Fibroblast of lung (primary cell): Measurements from ENCODE around the gene TAGAP. TPM values are rescaled to one million over a fixed set of nuclear protein-coding genes. Genes with fewer than 3 reads are reported as not detected.

ENCODE experiments used
- DNase-seq, 2 donors: peaks; one replicate each; pipeline versions ENCODE4 v3.0.0 to v3.0.0-alpha.2; 2010; ENCODE audit warnings: low read depth in 2 of 2
- H2AFZ ChIP-seq: 2 replicates; pipeline ENCODE4 v1.5.1; 2012; ENCODE audit warnings: low read length, control low read depth, inconsistent platforms
- H3K27ac ChIP-seq: 2 replicates; pipeline ENCODE4 v1.5.1; 2011; ENCODE audit warnings: low read length, control low read depth; ENCODE audit not compliant: insufficient read depth
- H3K27me3 ChIP-seq: 2 replicates; pipeline ENCODE4 v1.5.1; 2011; ENCODE audit warnings: mild to moderate bottlenecking, low read length; ENCODE audit not compliant: control insufficient read depth, insufficient read depth
- H3K36me3 ChIP-seq: 2 replicates; pipeline ENCODE4 v1.5.1; 2011; ENCODE audit warnings: low read length; ENCODE audit not compliant: control insufficient read depth, insufficient read depth
- H3K4me1 ChIP-seq: 2 replicates; pipeline ENCODE4 v1.5.1; 2011; ENCODE audit warnings: low read length; ENCODE audit not compliant: control insufficient read depth, insufficient read depth; ENCODE audit errors: extremely low read depth
- H3K4me2 ChIP-seq: 2 replicates; pipeline ENCODE4 v1.5.1; 2011; ENCODE audit warnings: low read length, control low read depth; ENCODE audit not compliant: insufficient read depth; ENCODE audit errors: extremely low read depth
- H3K4me3 ChIP-seq, 4 experiments: fragments of 200-600 bp in 1 of 4; sonication (generic) in 1 of 4; replicated peaks in 1 of 4; 2 replicates each; pipeline ENCODE4 v1.5.1; 2011 to 2016; ENCODE audit warnings: low read length in 4 of 4, low read depth in 3 of 4, mild to moderate bottlenecking in 3 of 4, control low read depth in 2 of 4, inconsistent platforms in 1 of 4, mixed read lengths in 1 of 4; ENCODE audit not compliant: insufficient read depth in 1 of 4; ENCODE audit errors: control extremely low read depth in 1 of 4
- H3K79me2 ChIP-seq: 2 replicates; pipeline ENCODE4 v1.5.1; 2012; ENCODE audit warnings: mild to moderate bottlenecking, low read length, inconsistent platforms; ENCODE audit not compliant: control insufficient read depth, insufficient read depth
- H3K9ac ChIP-seq: 2 replicates; pipeline ENCODE4 v1.5.1; 2011; ENCODE audit warnings: mild to moderate bottlenecking, low read length, control low read depth; ENCODE audit not compliant: insufficient read depth
- H3K9me3 ChIP-seq: 2 replicates; pipeline ENCODE4 v1.5.1; 2012; ENCODE audit warnings: low read depth, low read length; ENCODE audit not compliant: control insufficient read depth, insufficient read depth
- H4K20me1 ChIP-seq: 2 replicates; pipeline ENCODE4 v1.5.1; 2011; ENCODE audit warnings: low read length; ENCODE audit not compliant: control insufficient read depth, insufficient read depth; ENCODE audit errors: extremely low read depth
- EZH2 ChIP-seq: IDR thresholded peaks from 2 replicates; pipeline ENCODE4 v1.5.1; 2012; ENCODE audit warnings: low read length, control low read depth, mild to moderate bottlenecking; ENCODE audit errors: missing control alignments
- polyA plus RNA-seq, 2 donors: library from polyadenylated mRNA; depleted of rRNA in 1 of 2; stranded (reverse) in 1 of 2; unstranded in 1 of 2; fragments of >200 nt; gene quantifications; 2 replicates each; pipeline ENCODE4 v1.2.1, GENCODE V29; 2011 to 2012; ENCODE audit warnings: missing spikeins in 1 of 2
- total RNA-seq: library from RNA; depleted of rRNA; stranded (reverse); fragments of >200 nt; gene quantifications from 2 replicates; pipeline ENCODE4 v1.2.1, GENCODE V29; 2014
- TF ChIP-seq, protein P1 (sequence below), 2 donors: IDR thresholded peaks in 1 of 2; conservative IDR thresholded peaks in 1 of 2; 1 replicate in 1 of 2; 2 replicates in 1 of 2; pipeline ENCODE4 v1.5.1; 2011 to 2012; ENCODE audit warnings: low read length in 2 of 2, control low read depth in 1 of 2, inconsistent platforms in 1 of 2, low read depth in 1 of 2, mild to moderate bottlenecking in 1 of 2

The TAGAP gene
- total and polyA plus RNA-seq, 2 donors (not counting 1 experiment from before 2014, with no cell fraction given): not detected

GRCh38 chr6:159004592-159004991 is 40.2 kb downstream of the TAGAP start:
- no peak for DNase-seq
- no peak overlapping the region for H3K9ac ChIP-seq
- no peaks in the 10 kb centered on the region for H4K20me1 ChIP-seq
- no peak overlapping the region for H3K4me2 ChIP-seq
- no peak overlapping the region for H3K27ac ChIP-seq
- no peaks in the 10 kb centered on the region for H3K27me3 ChIP-seq
- H3K4me1 ChIP-seq: no peaks in the 10 kb centered on the region
- no peak overlapping the region for H3K4me3 ChIP-seq
- no peaks in the 10 kb centered on the region for H3K36me3 ChIP-seq
- no peaks in the 10 kb centered on the region for H3K9me3 ChIP-seq
- no peaks in the 10 kb centered on the region for H3K79me2 ChIP-seq
- TF ChIP-seq, protein P1, sequence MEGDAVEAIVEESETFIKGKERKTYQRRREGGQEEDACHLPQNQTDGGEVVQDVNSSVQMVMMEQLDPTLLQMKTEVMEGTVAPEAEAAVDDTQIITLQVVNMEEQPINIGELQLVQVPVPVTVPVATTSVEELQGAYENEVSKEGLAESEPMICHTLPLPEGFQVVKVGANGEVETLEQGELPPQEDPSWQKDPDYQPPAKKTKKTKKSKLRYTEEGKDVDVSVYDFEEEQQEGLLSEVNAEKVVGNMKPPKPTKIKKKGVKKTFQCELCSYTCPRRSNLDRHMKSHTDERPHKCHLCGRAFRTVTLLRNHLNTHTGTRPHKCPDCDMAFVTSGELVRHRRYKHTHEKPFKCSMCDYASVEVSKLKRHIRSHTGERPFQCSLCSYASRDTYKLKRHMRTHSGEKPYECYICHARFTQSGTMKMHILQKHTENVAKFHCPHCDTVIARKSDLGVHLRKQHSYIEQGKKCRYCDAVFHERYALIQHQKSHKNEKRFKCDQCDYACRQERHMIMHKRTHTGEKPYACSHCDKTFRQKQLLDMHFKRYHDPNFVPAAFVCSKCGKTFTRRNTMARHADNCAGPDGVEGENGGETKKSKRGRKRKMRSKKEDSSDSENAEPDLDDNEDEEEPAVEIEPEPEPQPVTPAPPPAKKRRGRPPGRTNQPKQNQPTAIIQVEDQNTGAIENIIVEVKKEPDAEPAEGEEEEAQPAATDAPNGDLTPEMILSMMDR (conservative IDR thresholded peaks at IDR 0.05 in 1 of 2, IDR thresholded peaks at IDR 0.05 in 1 of 2; ENCODE audit: low read depth in 1 of 2, low read length in 2 of 2): no peak
- TF ChIP-seq EZH2: no peak
- H2AFZ ChIP-seq: no peak overlapping the region

DNA sequence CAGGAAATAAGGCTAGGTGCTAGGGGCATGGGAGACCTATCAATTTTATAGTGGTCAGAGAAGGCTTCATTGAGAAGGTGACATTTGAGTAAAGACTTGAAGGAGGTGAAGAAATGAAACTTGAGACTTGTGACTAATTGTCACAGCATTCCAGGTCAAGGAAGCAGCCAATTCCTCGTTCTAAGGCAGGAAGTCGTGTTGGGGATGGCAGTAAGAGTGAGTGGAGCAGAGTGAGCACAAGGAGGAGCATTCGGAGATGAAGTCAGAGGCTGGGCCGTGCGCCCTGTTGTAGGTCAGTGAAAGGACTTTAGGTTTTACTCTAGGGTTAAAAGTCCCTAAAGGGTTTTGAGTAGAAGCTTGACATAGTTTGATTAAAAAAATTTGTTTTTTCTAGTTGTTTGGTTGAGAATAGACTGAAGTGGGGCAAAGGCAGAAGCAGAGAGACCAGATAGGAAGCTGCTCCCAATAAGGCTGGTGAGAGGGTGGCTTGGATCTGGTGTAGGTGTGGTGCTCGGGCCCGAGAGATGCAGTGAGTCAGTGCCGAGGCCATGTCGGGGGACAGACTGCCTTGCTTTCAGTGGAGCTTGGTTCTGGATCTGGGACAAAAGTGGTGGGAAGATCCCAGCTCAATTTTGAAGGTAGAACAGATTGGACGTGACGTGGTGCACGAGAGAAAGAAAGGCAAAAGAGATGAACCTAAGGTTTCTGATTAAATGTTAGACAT is 42.2 kb downstream of the TAGAP start:
- Histone ChIP-seq H3K9me3 (no peaks in the 10 kb centered on the region), H3K79me2 (no peaks in the 10 kb centered on the region), H3K27ac (no peak overlapping the region), H3K4me1 (peaks cover 2% of the 10 kb centered on the region), H3K36me3 (no peaks in the 10 kb centered on the region), H2AFZ (no peak overlapping the region), H3K9ac (no peak overlapping the region), H4K20me1 (no peaks in the 10 kb centered on the region), H3K27me3 (no peaks in the 10 kb centered on the region), H3K4me2 (no peak overlapping the region), H3K4me3 (no peak overlapping the region)
- DNase-seq: peak; percentile 17 to 77
- TF ChIP-seq EZH2: no peak
- TF ChIP-seq, protein P1 (conservative IDR thresholded peaks at IDR 0.05 in 1 of 2, IDR thresholded peaks at IDR 0.05 in 1 of 2; ENCODE audit: low read depth in 1 of 2, low read length in 2 of 2): no peak

- Histone ChIP-seq H2AFZ (peak within 1 kb of the TSS; percentile 97), H3K79me2 (no peaks in the 10 kb centered on the region), H3K4me3 (peak within 1 kb of the TSS; percentile 75 to 86 (median 85)), H3K9ac (peak within 1 kb of the TSS; percentile 70), H4K20me1 (no peaks in the 10 kb centered on the region), H3K27ac (peak within 1 kb of the TSS; percentile 74), H3K4me2 (peak within 1 kb of the TSS; percentile 98), H3K36me3 (no peaks in the 10 kb centered on the region), H3K27me3 (no peaks in the 10 kb centered on the region), H3K4me1 (peaks cover 7% of the 10 kb centered on the region), H3K9me3 (no peaks in the 10 kb centered on the region)
- TF ChIP-seq, protein P1 (conservative IDR thresholded peaks at IDR 0.05 in 1 of 2, IDR thresholded peaks at IDR 0.05 in 1 of 2; ENCODE audit: low read depth in 1 of 2, low read length in 2 of 2): peak in 1 of 2 donors; percentile 11
- no peak for TF ChIP-seq EZH2
- DNase-seq: peak; percentile 88 to 94
Measured at GRCh38 chr6:158999666-159000403, 45.0 kb downstream of the TAGAP start, which contains the start of gene RSPH3. Gene RSPH3, minus strand, starts transcription at chr6:159000202. Its CDS starts 652 bp downstream, at chr6:158999550.
